ENCODE measurements around the gene AP4M1.

The AP4M1 gene

DNA sequence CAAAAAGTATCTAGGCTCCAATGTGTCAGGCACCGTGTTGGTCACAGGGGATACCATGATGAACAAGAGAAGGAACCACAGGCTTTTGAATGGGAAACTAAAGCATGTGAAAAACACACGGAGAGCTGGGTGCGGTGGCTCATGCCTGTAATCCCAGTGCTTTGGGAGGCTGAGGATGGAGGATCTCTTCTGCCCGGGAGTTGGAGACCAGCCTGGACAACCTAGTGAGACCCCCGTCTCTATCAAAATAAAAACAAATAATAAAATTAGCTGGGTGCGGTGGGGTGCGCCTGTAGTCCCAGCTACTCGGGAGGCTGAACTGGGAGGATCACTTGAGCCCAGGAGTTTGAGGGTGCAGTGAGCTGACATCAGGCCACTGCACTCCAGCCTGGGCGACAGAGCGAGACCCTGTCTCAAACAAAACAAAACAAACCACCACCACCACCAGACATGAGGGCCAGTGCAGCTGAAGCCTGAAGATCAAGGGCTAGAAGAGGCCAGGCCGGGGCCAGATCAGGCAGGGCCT lies 13.3 kb upstream of the AP4M1 start:
- no peak for DNase-seq

DNA sequence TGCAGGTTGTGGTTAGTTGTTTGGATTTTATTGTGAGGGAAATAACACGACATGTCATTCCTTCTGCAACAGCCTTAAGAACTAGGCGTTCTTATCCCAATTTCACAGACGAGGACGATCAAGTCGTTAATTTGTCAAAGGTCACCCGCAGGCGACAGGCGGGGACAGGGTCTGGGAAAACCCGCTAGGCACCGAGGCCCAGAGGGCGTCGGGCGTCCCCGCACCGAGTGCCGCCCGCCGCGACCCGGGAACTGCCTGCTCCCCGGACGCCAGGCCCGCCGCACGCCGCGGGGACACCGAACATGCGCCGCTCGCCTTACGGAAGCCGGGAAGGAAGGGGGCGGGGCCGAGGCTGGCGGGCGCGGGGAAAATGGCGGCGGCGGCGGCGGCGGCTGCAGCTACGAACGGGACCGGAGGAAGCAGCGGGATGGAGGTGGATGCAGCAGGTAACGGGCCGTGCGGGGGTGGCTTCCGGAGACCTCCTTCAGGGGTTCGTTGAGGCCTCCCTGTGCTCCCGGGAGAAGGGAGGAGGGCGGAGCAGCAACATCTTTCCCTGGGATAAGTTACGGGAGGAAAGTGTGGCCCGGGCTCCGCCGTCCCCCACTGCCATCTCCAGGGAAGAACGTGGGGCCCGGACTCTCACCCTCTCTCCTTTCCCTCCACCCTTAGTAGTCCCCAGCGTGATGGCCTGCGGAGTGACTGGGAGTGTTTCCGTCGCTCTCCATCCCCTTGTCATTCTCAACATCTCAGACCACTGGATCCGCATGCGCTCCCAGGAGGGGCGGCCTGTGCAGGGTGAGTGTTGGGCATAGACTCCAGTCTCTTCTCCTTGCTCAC lies 12.6 kb upstream of the AP4M1 start, which contains the start of gene COPS6:
Gene COPS6, plus strand, starts transcription at position 349 of the 837 bp plus-strand sequence. Its CDS starts 22 bp downstream, at position 371.
- peak; percentile 63 to 87 for DNase-seq

DNA sequence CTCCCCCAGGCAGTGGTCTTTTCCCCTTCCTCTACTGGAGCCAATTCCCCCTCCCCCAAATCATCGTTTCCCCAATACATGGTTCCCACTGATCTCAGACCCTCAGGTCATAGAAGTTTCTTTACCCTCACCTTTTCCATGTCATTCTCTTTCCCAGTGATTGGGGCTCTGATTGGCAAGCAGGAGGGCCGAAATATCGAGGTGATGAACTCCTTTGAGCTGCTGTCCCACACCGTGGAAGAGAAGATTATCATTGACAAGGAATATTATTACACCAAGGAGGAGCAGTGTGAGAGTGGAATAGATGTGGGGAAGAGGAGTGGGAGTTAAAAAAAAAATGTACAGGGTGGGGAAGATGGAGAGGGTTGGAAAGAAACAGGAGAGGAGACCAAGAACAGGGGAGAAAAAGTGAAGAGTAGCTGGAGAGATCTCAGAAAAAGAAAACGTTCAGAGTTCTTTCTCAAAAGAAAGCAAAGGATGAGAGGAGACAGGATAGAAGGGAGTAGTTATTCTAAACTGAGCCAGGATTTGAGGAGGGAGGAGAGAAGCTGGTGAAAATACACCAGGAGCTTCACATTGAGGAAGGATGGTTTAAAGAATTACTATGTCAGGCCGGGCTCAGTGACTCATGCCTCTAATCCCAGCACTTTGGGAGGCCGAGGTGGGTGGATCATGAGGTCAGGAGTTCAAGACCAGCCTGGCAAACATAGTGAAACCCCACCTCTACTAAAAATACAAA lies 11.8 kb upstream of the AP4M1 start:
- peak in 1 of 2 donors; percentile 7 for DNase-seq

DNA sequence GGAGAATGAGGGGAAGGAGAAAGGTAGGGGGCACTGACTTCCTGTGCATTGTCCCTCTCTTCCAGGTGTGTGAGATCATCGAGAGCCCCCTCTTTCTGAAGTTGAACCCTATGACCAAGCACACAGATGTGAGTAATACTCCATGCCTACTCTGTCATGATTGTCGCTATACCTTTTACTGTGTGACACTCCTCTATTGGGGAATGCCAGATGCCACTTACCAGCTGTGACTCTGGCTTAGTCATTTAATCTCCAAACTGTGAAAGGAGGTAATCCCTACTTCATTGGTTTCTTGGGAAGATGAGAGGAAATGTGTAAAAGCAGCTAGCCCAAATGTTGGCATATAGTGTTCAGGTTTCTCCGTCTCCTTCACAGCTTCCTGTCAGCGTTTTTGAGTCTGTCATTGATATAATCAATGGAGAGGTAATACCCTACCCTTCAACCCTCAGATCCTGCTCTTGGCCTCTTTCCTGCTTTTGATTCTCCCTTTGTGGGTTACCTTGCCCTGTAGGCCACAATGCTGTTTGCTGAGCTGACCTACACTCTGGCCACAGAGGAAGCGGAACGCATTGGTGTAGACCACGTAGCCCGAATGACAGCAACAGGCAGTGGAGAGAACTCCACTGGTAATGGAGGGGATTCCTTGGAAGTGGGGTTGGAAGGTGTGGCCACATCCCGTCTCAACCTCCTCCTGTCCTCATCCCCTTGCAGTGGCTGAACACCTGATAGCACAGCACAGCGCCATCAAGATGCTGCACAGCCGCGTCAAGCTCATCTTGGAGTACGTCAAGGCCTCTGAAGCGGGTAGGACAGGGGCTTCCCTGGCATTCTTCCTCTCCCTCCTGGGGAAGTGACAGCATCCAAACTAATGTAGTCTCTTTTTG lies 10.7 kb upstream of the AP4M1 start:
- no peak for DNase-seq

DNA sequence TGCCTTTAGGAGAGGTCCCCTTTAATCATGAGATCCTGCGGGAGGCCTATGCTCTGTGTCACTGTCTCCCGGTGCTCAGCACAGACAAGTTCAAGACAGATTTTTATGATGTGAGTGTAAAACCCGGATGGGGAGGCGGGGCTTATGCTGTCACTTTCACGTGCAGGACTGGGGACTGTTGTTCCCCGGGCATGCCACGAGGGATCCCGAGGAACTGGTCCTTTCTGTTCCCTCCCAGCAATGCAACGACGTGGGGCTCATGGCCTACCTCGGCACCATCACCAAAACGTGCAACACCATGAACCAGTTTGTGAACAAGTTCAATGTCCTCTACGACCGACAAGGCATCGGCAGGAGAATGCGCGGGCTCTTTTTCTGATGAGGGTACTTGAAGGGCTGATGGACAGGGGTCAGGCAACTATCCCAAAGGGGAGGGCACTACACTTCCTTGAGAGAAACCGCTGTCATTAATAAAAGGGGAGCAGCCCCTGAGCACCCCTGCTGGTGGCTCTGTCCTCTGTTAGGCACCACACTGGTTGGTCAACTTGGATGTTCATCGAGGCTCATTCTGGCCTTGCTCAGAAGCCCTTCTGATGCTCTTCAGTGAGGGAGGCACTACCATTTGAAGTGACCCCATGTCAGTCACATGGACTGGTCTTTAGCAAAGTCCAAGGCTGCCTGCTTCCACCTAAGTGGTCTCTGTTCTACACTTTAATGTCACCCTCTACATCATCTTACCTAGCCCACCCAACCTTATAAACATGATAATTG lies 9.8 kb upstream of the AP4M1 start:
- DNase-seq = no peak

DNA sequence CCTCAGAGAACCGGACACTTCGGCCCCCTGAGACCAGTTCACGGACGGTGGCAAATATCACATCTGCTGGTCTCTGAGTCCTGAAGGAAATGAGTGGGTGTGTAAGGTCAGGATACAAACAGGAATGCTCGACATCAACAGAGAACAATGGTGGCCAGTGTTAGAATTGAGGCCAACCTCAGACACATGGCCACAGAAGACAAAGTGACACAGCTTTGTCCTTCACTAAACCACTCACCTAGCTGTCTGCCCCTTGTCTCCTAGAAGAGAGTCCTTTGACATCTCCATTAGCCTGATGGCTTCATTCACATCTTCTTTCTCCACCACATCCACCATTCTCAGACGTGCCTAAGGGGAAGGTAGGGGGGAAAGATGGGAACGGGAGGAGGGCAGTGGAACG lies 8.4 kb upstream of the AP4M1 start:
- no peak for DNase-seq

DNA sequence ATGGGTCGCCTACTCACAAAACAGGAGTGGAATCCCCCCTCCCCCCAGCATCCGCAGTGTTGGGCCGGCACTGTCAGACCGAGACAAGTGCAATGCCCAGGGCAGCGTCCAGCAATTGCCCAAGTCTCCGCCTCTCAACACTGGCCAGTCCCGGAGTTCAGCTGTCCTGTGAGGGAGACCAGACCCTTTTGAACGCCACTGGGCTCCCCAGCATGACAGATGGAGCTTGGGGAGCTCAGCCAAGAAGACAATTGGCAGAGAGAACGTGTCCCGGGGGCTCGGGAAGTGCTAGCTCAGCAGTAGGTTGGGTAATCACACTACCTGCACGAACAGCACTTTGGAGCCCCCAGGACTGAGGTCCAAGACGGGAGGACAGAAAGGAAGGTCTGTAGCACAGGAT lies 7.9 kb upstream of the AP4M1 start:
- DNase-seq = no peak

DNA sequence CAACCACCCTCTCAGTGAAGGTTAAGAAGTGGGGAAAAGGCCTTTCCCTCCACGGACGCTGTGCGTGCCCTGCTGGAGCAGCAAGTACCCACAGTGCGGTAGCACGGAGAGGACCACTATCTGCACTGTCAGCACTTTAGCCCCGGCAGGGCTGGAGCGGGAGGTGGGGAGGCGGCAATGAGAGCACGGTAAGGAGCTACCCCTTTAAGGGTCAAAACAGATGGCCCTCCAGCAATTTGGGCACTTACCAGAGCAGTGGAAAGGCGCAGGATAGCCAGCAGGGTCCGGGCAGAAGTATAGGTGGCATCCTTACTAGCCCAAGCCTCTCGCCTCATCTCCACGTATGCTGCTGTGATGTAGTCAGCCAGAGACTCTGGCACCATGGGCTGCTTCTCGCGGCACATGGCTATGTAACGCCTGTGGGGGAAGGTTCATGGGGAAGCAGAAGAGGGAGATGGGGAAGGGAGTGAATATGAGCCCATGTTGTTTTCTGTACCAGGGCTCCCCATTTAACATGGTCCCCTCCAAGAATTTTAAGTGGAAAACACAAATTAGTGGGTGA lies 7.4 kb upstream of the AP4M1 start:
- DNase-seq = no peak

DNA sequence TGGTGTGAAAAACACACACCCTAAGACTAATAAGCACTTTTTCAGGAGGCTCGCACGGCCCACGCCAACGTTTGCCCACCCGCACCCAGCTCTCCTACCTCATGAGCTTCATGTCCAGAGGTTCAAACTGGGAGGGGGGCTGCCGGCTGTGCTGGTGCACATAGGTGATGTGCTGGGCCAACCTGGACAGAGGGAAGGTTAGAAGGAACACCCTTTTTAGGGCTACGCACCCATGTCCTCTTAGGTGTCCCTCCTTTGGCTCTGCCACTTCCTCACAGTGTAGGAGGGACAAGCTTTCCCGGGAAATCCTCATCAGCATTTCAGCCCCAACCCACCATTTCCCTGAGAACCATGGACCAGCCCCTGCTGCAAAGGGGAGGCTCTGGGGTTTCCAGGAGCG lies 6.2 kb upstream of the AP4M1 start:
- no peak for DNase-seq

DNA sequence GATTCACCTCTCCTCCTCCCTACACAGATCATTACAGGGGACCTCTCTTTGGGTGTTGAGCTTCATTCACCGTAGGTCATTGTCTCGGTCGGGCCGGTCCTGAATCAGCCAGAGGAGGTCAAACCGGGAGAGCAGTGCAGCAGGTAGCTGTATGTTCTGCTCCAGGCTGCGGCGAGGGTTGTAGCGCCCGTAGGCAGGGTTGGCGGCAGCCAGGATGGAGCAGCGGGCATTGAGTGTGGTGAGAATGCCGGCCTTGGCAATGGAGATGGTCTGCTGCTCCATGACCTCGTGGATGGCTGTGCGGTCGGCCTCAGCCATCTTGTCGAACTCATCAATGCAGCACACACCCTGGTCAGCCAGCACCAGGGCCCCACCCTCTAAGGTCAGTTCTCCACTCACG lies 5.7 kb upstream of the AP4M1 start:
- no peak for DNase-seq

DNA sequence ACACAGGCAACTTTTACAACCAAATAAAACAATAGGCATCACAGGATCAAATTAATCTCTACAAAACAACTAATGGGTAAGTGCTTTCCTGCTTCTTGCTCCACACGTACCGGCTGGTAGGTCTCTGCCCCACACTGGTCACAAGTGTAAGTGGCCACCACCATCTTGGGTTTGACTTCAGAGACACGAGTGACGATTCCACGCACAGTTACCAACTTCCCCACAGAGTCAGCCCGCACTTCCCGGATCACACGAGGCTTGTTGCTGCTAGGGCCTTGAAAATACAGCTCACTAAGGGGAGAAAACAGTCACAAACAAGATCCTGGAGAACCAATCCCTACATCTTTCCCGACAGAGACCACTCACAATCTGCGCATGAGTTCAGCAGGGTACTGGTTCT lies 2.5 kb upstream of the AP4M1 start:
- no peak for DNase-seq

DNA sequence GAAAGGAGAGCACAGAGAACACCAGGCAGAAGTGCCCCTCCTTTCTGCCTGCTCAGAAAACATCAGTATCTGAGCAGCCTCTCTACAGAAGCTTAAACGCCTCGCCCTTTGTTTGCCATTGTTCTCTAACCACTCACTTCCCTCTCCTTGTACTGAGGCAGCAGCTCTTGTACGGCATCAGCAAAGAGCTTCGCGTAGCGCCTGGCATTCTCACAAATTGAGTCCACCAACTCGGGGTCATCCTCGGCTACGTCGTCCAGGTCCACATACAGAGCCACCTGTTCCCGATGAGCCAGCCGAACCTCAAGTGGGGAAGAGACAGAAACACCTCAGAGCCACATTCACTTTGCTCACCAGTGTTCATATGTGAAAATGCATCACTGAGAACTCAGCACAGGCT lies 2.0 kb upstream of the AP4M1 start:
- no peak for DNase-seq

DNA sequence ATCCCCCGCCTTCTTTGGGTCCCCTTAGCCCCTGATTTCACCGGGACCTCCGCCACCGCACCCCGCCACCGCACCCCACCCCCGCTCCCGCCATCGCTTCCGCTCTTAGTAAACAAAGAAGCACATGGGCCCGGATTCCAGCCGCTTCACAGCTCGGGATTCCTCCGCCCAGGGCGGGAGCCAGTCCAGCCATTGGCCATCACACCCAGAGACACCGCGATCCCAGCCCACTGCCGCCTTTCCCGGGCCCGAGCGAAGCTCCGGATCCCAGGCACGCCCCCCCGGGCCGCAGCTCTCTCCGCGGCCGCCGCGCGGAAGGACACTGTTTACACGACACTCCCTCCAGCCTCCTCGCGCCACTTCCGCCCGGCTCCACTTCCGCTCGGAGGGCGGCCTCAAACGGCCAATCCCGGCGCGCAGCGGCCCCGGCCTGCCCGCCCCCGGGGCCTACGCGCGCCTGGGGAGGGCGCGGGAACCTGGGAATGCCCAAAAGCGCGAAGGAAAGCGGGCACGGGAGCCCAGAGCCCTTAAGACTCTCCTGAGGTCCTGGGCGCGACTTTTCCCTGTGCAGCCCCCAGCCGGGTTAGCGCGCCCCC lies 925 bp upstream of the AP4M1 start:
- peak; percentile 93 for DNase-seq

DNA sequence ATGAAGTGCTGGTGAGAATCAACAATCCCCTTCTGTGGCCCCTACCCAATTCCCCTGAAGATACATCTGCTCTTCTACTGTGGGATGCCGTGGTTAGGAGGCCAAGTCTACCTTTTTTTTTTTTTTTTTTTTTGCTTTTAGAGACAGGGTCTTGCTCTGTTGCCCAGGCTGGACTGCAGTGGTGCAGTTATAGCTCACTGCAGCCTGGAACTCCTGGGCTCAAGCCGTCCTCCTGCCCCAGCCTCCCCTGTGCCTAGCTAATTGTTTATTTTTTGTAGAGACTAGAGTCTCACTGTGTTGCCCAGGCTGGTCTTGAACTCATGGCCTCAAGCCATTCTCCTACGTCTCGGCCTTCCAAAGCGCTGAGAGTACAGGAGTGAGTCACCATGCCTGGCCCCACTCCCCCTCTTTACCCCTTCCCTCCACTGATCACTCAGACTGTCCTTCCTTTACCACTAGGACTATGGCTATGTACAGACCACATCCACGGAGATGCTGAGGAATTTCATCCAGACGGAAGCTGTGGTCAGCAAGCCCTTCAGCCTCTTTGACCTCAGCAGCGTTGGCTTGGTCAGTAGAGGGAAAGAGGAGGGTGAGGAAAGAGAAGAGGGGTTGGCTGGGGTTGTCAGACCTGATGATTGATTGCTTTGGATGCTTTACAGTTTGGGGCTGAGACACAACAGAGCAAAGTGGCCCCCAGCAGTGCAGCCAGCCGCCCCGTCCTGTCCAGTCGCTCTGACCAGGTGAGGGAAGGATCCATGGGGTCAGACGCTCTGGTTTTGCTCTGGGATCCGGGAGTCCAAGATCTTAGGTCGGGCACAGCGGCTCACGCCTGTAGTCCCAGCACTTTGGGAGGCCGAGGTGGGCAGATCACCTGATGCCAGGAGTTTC lies 1.8 kb downstream of the AP4M1 start:
- DNase-seq = no peak

DNA sequence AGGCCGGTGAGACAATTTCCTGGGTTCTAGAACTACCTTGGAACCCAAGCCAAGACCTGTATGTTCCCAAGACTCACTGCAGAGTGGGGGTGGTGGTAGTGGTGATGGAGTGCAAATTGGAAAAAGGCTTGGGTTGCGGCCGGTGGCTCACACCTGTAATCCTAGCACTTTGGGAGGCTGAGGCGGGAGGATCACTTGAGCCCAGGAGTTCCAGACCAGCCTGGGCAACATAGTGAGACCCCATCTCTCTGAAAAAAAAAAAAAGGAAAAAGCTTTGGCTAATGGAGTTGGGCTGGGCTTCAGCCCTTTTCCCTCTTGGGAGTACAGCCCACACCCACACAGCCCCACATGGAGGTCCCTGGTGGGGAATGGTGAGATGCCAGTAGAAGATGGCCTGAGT lies 4.1 kb downstream of the AP4M1 start:
- no peak for DNase-seq

DNA sequence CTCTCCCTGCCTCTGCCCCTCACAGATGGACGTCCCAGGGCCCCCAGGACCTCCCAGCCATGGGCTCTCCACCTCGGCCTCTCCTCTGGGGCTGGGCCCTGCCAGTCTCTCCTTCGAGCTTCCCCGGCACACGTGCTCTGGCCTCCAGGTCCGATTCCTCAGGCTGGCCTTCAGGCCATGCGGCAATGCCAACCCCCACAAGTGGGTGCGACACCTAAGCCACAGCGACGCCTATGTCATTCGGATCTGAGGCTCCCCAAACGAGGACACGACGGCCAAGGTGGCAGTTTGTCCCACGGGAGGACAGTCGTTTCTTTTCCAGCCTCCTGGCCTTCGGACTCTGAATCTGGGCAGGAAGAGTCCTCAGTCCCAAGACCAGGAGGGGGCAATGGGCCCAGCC lies 5.2 kb downstream of the AP4M1 start:
- DNase-seq = no peak

DNA sequence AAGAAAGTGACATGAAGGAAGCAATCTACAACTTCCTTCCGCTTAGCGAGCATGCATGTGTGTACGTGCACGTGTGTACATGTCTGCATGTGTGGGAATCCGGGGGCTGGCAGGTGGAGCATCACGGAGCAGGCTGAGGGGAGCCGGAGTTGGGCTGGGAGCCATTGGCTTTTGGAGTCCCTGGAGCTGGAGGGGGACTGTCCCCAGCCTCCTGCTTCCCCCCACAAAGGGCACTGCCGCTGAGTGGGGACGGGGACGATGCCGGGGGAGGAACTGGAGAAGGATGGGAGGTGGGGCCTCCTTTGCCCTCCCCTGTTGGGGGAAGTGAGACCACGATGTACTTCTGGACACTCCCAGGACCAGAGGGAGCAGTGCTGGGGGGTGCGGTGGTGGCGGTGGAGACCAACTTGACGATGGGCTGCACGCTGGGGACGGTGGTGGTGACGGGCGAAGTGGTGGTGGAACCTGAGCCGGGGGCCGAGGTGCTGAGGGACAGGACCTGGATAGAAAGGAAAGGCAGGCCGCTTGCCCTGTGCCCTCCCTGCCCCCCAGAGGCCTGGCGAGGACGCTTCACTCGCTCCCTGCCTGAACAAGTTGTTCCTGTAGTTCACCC lies 5.8 kb downstream of the AP4M1 start:
- DNase-seq = no peak

DNA sequence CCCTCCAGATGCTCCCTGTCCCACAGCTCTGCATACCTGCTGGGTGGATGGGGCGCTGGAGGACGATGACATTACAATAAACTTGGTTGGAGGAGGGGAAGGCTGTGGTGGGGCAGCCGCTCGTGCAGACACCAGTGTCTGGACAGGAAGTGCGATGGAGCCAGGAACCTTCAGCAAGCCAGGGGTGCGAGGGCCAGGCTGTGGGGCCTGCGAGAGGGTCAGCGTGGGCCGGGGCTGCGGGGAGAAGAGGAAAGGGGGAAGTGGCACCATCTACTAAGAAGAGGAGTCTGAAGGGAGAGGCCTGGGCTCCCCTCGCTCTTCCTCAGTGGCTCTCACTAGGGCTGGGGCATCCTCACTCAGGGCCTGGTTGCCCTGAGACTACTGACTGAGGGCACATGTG lies 6.4 kb downstream of the AP4M1 start:
- no peak for DNase-seq

DNA sequence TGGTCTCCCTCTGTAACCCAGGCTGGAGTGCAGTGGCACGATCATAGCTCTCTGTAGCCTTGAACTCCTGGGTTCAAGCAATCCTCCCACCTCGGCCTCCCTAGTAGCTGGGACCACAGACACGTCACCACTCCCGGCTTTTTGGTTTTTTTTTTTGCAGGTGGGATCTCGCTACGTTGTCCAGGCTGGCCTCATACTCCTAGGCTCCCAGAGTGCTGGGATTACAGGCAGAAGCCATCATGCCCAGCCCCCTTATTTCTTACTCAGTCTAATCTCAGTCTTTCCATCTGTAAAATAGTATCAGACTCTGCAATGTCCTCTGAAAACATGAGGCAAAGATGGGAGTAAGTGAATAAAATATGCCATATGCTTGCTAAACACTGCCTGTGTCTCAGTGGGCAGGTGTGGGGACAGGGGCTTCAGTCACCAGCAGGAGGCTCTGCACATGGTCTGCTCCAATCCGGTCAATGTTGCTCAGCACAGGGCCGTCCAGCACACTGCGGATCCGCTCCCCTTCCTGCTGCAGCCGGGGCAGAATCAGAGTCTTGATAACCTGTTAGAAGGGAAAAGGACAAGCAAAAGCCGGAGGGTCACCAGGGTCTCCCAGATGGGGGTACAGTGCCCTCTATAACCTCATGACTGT lies 8.2 kb downstream of the AP4M1 start:
- DNase-seq = no peak

All from inflammatory macrophage treated with lipopolysaccharide for 1 hour (primary cell).